ENCODE results near the gene SLC1A2.

- TF ChIP-seq CREB1 (CRISPR knock-in tag; IDR thresholded peaks at IDR 0.05; ENCODE audit: low read depth) (no peak), EZH2 (IDR thresholded peaks at IDR 0.05; ENCODE audit: low read depth, unreplicated experiment) (no peak)
Measured at GRCh38 chr11:35390737-35391682, 28.3 kb downstream of the SLC1A2 start.

Data from GM23338 (cell line).